GM23248 (cell line): ENCODE measurements around the gene PRB4.

Experiments
- EZH2 ChIP-seq: fragments of 200-600 bp; sonication (generic); IDR thresholded peaks from 2 replicates; pipeline ENCODE4 v1.6.1; 2018; ENCODE audit warnings: antibody characterized with exemption, mild to moderate bottlenecking; ENCODE audit not compliant: insufficient read depth, poor library complexity, severe bottlenecking
- EZH2phosphoT487 ChIP-seq: fragments of 200-600 bp; sonication (generic); IDR thresholded peaks from 2 replicates; pipeline ENCODE4 v1.6.1; 2018; ENCODE audit warnings: antibody characterized with exemption, moderate library complexity, mild to moderate bottlenecking, low read depth; ENCODE audit not compliant: insufficient read depth

DNA sequence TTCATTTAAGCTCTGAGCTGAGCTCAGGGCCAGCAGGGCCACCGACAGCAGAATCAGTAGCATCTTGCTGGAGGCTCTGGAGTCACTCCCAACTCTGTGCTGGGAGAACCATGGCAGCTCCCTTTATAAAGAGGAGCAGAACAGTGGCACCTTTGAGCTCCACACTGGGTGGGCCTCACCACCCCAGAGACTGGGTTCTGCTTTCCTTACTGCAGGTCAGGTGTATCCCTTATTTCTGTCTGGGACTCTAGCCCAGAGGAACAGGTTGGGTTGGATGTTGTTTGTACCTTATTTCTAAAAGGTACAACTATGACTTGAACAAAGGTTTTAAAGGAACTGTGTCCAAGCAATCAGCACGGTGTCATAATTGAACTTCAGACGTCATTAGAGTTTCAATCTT lies 40.6 kb downstream of the PRB4 start, which contains the start of gene PRB3:
- TF ChIP-seq EZH2 (no peak), EZH2phosphoT487 (no peak)
